NCI-H446 (cell line): ENCODE measurements around the gene RSRC1.
"Not testable (repeated sequence)": the region's sequence is repeated elsewhere in the genome, so short reads cannot be mapped to it uniquely, and the experiment has no call there.

Source experiments
- DNase-seq, 2 experiments: peaks; one replicate each; lab custom pipeline; 2025; lab: John Stamatoyannopoulos, UW

RSRC1 gene

DNA sequence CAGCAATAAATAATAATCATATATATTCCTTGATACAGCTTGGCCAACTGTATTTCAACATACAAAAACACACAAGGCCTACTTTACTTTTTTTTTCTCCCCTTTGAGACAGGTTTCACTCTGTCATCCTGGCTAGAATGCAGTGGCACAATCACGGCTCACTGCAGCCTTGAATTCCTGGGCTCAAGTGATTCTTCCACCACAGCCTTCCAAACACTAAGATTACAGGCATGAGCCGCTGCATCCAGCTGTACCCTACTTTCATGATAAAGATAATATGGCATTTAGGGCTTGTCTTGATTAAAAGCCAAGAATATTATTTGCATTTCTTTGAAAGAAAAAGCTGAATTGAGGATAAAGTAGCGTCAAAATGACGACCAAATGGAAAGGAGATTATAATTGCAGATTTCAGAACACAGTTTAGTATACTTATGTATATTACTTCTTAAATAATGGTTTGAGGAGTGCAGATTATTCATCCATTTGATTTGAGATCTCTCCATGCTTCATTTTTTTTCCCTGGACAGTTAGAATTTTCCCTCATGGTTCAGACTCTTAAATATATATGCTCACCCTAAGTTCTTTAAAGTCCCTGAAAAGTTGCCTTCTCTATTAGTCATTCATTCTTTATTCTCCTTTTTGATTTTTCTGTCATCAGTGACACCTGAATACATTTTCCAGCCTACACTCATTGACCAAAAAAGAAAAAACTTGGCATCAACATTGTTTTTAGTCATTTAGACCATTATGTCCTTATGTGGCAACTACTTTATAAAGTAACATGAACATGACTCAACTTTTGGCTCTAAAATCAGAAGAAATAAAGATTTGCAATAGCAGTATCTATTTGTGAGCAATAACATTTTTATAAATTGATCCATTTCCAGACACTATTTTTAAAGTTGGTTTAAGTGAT is 412.6 kb downstream of the RSRC1 start:
- DNase-seq: no peak

DNA sequence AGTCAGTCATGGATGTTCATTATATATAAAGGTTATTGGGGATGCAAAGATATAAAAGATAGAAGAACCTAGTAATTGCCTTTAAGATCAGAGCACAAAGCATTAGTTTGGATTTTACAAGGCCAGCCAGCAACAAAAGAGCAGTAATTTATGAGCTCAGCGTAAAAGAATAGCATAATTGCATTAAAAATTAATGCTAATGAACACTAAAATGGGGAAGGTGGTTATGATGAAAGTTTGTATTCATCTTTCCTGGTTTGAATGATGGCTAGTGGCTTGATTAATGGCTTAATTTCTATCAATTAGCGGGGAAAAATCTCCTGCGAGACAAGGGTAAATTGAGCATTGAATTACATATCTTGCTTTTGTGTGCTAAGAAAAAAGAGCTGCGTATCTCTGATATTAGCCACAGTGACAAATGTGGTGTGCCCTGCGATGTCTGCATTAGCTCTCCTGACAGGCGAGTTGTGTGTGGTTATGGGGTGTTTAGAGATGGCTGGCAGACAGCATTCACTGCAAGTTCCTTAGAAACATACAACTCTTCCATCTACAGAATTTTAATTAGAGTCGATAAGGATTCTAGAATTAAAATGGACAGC is 418.3 kb downstream of the RSRC1 start:
- DNase-seq: no peak

DNA sequence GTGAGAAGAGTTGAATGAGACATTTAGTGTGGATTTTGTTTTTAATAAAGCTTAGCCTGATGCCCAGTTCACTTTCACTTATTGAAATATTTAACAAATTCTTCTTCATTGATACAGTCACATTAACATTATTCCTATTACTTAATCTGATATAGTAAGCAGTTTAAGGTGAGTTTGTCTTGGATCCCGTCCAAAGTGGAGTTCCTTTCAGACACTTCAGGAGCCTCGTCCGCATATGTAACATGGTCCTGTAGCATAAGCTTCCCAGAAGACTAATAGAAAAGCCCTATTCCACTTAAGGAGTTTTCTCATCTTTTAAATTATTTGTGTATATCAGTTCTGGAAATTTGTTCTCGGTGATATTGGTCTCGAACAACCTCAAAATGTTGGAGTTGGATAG is 421.4 kb downstream of the RSRC1 start:
- no peak for DNase-seq

DNA sequence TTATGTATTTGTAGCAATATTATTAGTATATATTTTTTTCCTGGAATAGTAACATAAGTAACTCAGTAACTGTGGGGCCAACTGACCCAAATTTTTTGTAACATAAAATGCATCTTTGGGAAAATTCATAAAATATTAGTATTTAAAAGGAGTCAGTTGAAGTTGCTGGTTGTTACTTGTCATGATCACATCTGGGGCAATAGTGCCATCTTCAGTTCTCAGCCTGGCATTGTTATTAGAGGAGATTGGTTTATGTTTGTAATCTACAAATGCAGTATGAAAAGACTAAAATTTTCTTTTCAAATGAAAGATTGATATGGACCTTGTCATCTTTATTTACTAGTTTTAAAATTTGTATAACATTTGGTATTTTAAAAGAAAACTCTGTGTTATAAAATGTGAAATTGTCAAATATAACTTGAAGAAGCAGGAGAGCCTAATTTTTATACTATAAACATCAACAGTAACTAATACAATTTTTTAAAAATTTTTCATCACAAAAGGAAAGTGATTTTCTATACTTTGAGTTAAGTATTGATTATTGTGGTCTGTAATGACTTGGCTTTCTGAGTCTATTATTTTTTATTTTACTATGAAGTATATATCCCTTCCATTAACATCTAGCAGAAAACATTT is 422.3 kb downstream of the RSRC1 start:
- DNase-seq: peak; percentile 32 to 73

- DNase-seq: no peak
Measured at GRCh38 chr3:158535918-158536317, 426.0 kb downstream of the RSRC1 start.

DNA sequence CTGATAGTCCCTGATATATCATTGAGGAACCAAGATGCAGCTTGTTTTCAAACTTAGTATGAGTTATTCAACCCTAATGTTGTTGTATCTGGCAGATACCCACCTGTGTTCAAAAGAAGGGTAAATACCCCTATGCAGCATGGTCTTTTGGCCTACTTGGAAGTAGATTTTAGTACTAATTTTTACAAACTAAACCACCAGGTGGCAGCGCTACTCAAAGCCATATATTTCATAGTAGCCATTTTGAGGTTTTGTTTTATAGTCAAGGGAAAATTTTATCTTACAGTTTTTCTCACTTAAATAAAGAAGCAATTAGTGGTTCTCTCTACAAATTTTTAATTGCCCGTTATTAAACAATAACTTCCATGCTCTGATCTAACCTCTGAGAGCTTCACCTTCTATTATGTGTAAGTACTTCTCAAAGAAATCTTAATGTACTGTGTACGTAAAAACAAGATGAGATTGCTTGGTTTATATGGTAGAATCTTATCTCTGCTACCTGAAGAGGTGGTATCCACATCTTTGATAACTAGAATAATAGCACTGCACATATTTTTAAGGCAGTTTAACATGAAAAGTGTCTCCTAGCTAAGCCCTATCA is 429.6 kb downstream of the RSRC1 start:
- DNase-seq: peak; percentile 68 to 76

- DNase-seq: no peak
Measured at GRCh38 chr3:158540066-158540465, 430.2 kb downstream of the RSRC1 start.

GRCh38 chr3:158548691-158549090 is 438.8 kb downstream of the RSRC1 start:
- DNase-seq: no peak

DNA sequence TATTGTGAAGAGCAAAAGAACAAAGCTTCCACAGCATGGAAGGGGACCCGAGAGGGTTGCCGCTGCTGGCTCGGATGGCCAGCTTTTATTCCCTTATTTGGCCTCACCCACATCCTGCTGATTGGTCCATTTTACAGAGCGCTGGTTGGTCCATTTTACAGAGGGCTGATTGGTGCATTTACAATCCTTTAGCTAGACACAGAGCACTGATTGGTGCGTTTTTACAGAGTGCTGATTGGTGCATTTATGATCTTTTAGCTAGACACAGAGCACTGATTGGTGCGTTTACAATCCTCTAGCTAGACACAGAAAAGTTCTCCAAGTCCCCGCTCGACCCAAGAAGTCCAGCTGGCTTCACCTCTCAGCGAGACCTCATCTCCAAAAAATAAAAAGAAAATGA is 440.0 kb downstream of the RSRC1 start:
- DNase-seq: not testable (repeated sequence)

DNA sequence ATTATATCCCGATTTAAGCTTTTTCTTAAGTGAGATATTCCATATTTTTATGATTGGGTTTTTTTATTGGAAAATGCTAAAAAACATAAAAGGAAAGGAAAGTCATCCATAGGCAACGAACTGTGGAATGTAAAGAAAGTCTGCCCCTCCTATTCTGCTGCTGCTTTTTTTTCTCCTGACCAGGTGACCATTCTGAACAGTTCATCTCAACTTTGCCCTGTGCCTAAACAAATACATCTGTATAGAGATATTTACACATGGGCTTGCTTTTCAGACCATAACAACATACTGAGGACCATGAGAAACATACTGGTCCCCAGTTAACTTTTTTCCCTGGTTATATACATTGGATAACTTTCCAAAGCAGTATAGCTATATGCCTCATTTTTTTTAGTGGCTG is 442.2 kb downstream of the RSRC1 start:
- DNase-seq: no peak

GRCh38 chr3:158559504-158559903 is 449.6 kb downstream of the RSRC1 start:
- no peak for DNase-seq

- DNase-seq: no peak
Measured at GRCh38 chr3:158560979-158561378, 451.1 kb downstream of the RSRC1 start.

DNA sequence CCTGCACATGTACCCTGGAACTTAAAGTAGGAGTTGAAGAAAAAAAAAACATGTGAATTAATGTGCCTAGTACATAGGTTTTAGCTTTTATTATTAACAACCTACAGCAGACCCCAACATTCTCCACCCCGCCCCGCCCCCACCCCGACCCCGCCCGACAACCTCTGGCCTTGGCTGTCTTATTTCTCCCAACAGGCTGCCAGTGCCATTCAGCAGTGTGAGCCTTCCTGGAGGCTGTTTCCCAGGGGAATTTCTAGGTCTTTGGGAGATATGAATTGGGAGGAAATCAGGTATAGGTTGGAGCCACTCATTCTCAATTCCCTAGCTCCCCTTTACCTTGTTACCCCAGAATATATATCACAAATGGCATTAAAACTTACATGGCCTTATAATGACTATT is 452.8 kb downstream of the RSRC1 start:
- no peak for DNase-seq

GRCh38 chr3:158563076-158563475 is 453.2 kb downstream of the RSRC1 start:
- no peak for DNase-seq

DNA sequence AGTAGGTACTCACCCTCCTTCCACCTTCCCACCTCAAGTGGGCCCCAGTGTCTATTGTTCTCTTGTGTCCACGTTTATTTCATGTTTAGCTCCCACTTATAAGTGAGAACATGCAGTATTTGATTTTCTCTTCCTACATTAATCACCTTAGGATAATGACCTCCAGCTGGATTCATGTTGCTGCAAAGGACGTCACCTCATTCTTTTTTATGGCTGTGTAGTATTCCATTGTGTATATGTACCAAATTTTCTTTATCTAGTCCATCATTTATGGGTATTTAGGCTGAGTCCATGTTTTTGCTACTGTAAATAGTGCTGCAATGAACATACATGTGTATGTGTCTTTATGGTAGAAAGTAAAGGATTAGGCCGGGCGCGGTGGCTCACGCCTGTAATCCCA is 455.2 kb downstream of the RSRC1 start:
- DNase-seq: no peak

DNA sequence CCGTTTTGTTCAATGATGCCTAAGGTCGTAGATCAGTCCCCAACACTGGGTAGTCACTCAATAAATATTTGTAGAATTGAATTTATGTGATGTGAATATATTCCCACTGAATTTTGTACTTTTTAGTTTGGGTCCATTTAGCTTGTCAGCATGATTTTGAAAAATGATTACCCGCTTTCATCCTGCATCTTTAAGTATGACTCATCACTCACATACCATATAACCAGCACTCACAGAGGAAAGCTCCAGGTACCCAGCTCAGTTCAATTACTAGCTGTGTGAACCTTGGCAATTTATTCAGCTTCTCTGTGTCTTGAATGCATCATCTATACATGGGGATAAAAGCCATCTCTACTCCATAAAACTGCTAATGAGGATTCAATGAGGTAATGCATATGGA is 458.9 kb downstream of the RSRC1 start:
- no peak for DNase-seq

DNA sequence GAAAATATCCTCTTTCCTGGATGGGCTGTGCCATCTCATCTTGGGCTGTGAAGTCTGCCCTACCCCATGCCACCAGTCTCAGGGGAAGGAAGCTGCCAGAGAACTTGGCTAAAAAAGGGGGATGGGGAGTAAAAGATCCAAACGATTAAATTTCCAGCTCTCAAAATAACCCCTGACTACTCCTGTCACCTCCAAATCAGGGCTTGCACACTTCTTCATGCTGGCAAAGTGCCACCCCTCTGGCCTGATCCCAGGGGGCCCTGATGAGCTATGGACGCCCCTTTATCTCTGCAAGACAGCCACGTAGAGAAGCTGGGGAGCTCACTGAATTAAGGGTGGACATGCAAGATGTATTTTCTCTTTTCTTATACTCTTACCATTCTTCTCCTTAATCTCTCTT is 459.9 kb downstream of the RSRC1 start:
- no peak for DNase-seq

DNA sequence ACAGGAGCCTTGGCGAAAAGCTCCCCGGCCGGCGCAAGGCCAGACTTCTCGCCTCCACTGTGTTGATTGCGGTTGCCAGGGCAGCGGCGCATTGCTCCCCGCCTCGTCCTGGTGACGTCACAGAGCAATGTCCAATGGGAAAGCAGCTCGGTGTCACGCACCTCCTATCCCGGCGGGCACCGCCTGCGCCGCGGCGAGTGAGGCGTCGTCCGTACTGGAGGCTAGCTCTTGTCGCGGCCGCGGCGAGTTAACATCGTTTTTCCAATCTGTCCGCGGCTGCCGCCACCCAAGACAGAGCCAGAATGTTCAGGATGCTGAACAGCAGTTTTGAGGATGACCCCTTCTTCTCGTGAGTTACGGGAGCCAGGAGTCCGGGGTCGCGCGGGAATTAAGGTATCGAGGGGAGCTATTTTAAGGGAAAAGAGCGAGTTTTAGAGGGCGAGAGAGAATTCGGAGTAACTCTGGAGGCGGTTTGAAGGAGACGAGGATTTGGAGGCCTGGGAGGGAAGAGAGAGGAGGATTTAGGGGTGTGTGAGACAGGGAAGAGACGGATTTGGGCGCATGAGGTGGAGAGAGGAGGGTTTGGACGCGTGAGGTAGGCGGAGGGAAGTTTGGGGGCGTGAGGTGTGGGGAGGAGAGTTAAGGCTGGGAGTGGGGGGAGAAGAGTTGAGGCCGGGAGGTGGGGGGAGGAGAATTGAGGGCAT is 461.3 kb downstream of the RSRC1 start, which contains the start of gene MLF1:
MLF1 (plus strand) TSS at position 196 of the 704 bp plus-strand sequence; CDS start at position 303, 107 bp downstream.
- DNase-seq: peak; percentile 94 to 98

- DNase-seq: no peak
Measured at GRCh38 chr3:158571969-158572765, 462.3 kb downstream of the RSRC1 start.

DNA sequence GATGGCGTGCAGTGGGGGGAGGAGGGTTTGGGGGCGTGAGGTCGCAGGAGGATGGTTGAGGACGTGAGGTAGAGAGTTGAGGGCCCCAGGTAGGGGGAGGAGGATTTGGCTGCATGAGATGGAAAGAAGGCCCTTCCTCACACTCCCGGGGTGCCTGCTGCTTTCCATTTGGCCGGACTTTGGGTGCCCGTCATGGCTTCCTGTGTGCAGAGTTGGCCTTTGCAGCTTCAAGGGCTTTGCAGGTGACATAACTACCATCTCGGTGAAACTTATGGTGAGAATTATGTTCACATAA is 462.8 kb downstream of the RSRC1 start:
- no peak for DNase-seq

- DNase-seq: no peak
Measured at GRCh38 chr3:158573714-158574113, 463.8 kb downstream of the RSRC1 start.
